ENCODE results near the gene GPR63.
"Not testable (repeated sequence)": the region's sequence is repeated elsewhere in the genome, so short reads cannot be mapped to it uniquely, and the experiment has no call there.

The GPR63 gene, protein sequence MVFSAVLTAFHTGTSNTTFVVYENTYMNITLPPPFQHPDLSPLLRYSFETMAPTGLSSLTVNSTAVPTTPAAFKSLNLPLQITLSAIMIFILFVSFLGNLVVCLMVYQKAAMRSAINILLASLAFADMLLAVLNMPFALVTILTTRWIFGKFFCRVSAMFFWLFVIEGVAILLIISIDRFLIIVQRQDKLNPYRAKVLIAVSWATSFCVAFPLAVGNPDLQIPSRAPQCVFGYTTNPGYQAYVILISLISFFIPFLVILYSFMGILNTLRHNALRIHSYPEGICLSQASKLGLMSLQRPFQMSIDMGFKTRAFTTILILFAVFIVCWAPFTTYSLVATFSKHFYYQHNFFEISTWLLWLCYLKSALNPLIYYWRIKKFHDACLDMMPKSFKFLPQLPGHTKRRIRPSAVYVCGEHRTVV

DNA sequence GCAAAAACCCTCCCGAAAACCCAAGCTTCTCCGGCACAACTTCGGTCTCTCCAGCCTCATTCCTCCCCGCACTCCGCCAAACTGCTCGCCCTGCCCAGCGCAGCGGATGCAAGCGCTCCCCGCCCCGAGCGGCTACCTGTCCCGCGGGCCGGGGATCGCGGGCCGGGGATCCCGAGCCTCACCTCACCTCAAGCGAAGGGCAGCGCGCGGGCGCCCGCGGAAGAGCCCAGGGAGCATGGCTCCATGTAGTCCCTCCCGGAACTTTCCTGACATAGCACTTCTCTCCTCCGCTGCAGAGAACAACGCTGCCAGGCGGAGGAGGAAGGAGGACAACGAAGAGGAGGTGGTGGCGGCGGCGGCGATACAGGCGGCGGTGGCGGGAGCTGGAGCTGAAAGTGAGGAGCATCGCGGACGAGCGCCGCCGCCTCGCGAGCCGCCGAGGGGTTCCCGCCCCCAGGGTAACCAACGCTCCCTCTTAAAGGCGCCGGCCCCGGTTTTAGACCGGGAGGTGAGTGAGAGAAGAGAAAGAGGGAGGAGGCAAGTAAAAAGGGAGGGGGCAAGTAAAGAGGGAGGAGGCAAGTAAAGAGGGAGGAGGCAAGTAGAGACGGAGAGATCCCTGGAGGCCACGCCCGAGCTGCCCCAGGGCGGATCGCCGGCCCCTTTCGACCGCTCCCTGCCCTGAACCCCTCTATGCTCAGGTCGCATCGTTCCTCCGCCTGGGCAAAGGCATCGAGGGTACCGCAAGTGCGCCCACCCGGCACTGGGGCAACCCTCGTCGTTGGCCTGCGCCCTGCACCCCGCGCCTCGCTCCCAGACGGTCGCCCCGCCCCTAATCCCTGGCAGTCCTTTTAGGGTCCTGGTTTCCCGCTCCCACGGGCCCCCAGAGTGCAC, at the start of gene GPR63:
GPR63 (minus strand) TSS at position 397 of the 891 bp plus-strand sequence. CDS start 37,746 bp downstream, outside the sequence.
- DNase-seq (ENCODE audit: low spot score), result peak; percentile 76

DNA sequence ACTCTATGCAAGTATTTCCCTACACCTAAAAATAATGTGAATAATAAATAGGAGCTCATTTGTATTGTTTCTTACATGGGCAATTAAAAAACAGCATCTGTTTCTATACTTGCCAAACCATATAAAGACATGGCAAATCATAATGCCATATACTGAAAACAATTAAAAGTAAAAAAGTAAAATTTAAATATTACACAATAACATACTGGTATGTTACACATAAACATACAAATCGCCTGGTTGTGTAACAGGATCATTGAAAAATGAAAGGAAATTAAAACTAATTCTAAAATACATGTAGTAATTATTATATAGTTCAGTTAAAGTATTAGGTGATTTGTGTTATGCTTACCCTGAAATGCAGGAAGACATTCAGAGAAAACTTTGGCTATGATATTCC, 49.2 kb upstream of the GPR63 start:
- no peak for DNase-seq (ENCODE audit: low spot score)

DNA sequence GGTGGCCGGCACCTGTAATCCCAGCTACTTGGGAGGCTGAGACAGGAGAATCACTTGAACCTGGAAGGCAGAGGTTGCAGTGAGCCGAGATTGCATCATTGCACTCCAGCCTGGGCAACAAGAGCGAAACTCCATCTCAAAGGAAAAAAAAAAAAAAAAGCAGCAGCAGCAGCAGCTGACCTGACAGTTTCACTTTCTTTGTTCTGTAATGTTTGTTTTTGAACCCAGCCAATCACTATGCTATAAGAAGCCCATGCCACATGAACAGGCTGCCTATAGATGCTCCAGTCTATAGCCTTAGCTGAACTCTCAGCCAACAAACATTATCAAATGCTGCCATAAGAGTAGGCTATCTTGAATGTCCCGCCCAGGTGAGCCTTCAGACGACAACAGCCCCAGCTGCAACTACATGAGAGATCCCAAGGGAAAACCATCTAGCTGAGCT, 47.9 kb upstream of the GPR63 start:
- DNase-seq (ENCODE audit: low spot score), result not testable (repeated sequence)

DNA sequence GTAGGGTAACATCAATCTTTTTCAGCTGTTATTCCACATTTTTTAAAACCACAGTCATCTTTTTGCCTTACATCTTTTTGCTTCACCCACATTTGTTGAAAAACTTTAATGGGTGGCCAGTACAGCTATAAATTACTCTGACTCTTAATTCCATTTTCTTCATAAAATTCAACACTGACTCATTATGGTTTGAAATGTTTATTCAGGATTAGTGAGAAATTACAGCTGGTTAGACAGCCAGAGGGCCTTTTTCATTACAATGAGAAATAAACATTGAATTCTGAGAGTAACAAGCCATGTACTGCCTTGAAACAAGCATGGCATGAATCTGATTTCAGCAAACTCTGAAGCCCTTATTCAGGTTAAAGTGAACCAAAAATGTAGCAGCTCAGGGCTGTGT, 40.9 kb upstream of the GPR63 start:
- DNase-seq (ENCODE audit: low spot score), result no peak

DNA sequence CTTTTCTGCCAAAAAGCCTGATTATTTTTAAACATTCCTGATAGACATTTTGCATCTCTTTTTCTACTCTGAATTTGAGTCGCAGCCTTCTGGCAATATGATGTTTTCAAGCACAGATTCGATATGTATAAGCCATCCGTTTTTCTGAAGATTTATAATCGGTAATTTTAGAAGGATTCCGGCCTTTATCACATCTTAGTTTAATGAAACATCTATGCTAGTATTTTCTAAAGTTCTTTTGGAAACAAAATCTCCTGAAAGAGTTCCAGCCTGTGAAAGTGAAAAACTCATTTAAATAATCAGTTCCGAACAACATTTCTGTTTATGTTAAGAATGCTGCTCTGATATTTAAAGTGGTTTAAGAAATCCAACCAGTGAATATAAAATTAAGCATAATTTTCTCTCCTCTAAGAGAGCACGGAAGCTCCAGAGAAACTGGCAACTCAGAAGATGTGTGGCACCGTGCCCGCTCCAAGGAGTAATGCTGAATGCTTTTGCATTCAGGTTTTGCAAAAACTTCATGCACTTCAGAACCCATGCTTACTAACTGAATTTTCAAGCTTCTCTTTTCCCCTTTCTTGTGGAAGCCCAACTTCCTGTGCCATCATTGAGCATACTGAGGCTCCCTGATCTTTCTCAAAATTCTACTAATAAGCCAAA, 39.7 kb upstream of the GPR63 start:
- DNase-seq (ENCODE audit: low spot score), result no peak

DNA sequence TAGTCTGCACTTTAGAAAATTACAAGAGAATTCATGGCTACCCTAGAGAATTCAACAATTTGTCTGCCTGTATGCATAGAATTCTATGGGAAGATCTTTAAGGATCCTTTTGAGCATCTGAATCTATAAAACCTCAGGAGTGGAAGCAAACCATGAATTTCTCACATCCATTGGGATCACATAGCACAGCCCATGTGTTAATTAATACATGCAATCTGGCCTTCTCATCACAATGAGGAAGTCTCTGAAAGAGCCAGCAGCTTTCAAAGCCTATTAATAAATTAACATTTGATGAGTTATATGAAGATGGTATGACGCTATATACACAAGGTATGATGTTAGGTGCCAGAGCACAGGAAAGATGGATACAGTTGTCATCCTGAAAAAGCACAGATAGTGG, 35.7 kb upstream of the GPR63 start:
- DNase-seq (ENCODE audit: low spot score), result no peak

DNA sequence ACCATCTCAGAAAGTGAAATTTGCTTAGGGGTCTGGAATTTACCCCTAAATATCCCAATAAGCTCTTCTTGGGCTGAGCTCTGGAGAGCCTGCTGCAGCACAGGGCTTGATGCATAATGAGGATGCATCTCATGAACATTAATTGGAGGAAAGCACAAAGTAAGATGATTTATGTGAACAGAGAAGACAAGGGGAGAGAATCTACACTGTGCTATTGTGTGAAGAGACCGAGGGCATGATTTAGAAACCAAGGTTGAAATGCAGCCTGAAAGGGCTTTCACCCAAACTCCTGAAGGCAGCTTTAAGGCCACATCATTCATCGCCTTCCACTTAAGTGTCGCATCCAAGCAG, 27.8 kb upstream of the GPR63 start:
- no peak for DNase-seq (ENCODE audit: low spot score)

DNA sequence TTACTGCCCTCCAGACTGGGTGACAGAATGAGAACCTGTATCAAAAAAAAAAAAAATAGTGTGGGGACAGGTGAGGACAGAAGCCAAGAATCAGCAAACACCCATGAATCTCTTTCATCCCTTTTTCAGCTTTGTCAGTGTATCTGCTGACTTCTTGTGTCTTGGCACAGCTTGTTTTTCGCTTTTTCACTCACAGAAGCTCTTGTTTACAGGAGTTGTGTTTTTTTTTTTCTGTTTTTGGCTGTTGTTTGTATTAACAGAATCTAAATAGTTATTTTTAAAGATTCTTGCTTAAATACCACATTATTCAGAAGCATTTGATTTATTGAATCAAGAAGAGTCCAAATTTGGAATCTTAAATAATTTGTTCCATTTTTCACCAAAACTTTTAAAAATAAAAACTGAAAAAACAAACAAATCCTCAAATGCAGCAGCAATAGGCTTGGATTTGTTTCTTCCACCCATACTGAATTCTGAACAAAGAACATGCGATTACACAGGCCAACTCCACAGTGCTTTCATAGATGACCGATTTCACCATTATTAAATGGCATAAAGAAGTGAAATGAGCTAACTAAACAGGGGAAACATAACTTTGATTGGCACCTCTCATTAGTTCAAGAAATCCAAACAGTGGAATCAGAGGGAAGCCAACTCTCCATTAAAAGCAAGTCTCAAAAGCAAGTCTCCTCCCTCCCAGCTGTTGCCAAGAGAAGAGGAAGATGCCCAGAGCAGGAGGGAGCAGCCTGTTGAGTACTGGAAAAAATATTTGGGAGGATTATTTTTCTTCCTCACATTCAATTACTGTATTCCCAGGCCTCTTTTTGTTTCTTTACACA, 27.2 kb upstream of the GPR63 start:
- no peak for DNase-seq (ENCODE audit: low spot score)

DNA sequence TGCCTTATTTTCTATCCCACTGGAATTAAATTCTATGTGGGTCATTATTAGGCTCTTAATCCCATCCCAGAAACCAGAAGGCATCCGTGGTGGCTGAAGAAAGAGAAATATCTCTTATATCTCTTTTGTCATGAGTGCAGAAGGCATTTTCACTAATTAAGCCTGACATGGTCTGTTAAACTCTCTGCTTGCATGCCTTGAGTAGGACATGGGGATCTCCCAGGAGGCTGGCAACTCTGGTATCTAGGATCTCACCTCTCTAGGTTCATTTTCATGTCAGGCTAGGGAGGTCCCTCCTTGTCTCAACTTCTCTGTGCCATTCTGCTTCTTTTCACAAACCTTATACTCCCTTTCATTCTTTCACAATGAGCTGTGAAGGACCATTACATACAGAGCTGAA, 25.3 kb upstream of the GPR63 start:
- DNase-seq (ENCODE audit: low spot score), result no peak

DNA sequence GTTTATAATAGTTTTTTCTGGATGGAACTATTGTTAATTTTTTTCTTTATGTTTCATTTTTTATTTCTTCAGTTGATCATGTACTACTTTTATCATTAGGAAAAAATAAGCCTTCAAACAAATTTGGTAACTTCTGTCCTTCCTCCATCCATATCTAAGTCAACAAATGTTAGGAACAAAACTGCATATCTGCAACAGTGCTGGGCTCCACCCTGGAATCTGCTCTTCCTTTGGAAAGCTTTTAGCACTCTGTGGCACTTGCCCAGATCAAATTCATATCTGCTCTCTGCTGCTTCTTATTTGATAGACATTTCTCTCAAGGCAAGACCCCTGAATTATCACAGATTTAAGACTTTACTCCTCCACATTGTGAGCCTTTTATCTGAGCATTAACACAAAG, 24.3 kb upstream of the GPR63 start:
- DNase-seq (ENCODE audit: low spot score), result no peak

DNA sequence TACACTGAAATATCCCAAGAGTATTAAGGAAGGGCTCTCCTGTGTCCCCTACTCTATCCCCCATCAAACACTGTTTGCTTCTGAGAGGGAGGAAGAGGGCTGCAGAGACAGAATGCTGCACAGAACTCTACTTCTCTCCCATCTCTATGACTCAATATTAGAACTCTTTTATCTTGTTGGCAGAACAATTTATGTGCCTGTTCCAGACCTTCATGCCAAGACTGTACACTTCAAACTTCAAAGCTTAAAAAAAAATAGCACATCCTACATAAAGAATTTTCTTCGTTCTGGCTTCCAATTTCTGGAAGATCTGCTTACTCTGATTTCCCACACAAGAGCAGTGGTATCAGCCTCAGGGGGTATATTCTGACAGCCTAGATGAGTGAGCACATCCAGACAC, 19.6 kb upstream of the GPR63 start:
- no peak for DNase-seq (ENCODE audit: low spot score)

DNA sequence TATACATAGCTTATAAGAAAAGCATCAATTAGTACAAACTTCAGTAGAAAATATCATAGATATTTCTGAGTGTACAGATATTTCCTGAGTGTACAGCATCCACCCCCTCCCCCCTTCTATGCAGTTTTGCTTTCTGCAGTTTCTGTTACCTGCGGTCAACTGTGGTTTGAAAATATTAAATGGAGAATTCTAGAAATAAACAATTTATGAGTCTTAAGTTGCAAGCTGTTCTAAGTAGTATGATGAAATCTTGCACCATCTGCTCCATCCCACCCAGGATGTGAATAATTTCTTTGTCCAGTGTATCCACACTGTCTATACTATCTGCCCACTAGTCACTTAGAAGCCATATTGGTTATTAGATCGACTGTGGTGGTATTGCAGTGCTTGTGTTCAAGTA, 15.8 kb upstream of the GPR63 start:
- no peak for DNase-seq (ENCODE audit: low spot score)

DNA sequence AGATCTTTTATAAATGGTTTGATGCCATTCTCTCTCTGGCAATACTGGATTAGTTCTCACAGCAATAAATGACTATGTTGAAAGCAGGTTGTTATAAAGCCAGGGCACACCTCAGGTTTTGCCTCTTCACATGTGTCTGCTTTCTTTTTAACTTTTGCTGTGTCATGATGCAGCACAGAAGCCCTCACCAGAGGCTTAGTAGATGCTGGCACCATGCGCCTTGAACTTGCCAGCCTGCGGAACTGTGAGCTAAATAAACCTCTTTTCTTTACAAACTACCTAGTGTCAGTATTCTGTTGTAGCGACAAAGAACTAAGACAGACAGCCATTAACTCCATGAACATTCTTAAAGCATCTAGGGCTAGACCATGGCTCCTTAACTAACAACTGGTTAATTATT, 15.3 kb upstream of the GPR63 start:
- no peak for DNase-seq (ENCODE audit: low spot score)

DNA sequence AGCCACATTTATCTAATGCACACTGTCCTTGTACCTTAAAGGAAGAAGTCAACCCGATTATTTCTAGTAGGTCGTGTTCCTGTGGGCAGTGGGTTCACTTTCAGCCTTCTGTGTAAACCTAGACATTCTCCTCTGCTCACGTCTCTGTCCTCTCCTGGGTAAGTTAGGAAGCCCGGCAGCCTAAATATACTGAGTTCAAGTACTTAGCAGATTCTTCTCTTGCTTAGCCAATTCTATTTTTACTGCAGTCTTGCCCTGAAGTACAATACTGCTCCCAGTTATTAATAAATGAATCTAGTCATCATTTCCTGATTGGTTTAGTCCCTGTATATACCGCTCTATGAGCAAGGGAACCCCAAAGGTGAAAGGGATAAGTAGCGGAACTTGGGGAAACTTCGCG, 14.6 kb upstream of the GPR63 start:
- no peak for DNase-seq (ENCODE audit: low spot score)

DNA sequence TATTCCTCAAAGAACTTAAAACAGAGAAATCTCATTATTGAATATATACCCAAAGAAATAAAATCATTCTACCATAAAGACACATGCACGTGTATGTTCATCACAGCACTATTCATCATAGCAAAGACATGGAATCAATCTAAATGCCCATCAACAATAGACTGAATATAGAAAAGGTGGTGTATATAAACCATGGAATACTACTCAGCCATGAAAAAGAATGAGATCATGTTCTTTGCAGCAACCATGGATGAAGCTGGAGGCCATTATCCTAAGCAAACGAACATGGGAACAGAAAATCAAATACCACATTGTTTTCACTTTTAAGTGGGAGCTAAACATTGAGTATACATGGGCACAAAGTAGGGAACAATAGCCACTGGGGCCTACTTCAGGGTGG, 12.3 kb upstream of the GPR63 start:
- DNase-seq (ENCODE audit: low spot score), result no peak

DNA sequence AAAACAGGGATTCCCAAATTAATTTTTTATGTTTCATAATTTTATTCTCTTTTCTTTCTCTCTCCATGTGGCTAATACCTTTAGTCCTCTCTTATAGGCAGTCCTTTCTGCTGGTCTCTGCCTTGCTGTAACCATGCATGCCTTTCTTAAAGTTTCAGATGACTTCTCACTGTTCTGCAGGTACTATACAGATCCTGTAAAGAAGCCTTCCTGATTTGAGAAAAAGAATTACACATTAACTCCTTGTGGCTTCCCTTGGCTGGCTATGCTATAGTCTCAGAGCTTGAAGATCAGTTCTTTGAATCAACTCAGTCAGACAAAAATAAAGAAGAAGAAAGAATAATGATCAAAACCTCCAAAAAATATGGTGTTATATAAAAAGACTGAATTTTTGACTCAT, 7.3 kb upstream of the GPR63 start:
- no peak for DNase-seq (ENCODE audit: low spot score)

DNA sequence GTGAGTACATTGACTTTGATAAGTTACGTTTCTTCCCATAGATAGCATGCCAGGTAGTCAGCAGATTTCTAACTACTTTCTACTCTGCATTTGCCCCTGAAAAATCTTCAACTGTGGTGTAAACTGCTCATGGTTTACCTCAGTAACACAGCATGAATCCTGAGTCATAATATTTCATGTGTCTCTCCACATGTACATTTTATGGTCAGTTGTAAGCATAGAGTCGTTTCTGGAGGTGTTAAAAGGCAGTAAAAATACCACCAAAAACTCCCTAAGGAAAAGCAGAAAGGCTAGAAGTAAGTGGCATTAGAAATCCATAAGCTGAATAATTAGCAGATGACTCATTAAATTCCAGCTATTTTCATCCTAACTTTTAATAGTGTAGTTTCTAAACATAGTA, 4.1 kb upstream of the GPR63 start:
- DNase-seq (ENCODE audit: low spot score), result no peak

DNA sequence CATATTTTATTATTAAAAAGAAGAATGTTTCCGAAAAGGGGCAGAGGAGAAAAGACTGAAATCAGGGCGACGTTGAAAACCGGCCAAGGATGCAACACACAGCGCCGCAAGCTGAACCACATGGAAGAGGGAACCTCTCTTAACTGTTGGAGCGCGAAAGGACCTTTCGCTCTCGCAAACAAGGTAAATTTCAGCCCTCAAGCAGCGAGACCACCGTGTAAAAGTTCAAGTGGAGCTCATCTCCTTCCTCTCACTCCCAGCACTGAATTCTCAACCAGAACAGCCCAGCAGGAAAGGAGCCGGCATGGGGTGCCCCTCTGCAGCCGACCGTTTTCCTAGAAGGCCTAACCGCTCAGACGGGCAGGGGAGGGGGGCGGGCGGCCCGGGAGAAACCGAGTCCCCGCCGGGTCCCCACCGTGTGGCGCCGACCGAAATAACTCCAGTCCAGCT, 621 bp downstream of the GPR63 start:
- no peak for DNase-seq (ENCODE audit: low spot score)

DNA sequence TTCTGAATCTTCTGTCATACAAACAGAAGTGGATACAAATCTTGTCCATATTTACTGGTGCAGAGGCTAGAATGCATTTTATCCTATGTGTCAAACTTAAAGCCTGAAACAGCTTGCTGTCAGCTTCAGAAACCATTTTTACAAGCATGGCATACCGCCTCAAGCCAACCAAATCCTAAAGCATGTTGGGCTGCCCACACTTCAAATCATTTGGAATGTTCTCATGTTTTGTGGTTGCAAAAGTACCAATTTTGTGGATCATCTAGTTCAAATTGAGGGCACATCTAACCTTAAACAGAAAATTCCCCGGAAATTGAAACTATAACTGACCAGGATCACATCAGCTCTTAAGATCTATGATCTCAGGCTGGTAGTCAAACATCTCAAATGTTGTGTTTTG, 3.2 kb downstream of the GPR63 start:
- DNase-seq (ENCODE audit: low spot score), result no peak

DNA sequence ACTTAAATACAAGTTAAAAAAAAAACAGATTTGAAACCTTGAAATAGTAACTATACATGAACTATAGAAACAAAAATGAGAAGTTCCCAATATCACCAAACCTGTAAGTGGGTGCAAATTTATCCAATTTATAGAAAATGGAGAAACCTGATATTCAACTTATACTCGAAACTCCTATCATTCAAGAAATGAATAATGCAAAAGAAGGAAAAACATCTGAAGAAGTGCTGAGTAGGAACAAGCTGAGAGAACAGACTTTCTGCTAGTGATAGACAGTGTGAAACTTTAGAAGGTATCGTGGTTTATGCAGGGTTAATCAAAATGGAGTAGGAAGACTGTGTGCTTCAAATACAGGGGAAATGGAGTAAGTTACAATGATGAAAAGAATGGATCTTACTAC, 4.5 kb downstream of the GPR63 start:
- no peak for DNase-seq (ENCODE audit: low spot score)

DNA sequence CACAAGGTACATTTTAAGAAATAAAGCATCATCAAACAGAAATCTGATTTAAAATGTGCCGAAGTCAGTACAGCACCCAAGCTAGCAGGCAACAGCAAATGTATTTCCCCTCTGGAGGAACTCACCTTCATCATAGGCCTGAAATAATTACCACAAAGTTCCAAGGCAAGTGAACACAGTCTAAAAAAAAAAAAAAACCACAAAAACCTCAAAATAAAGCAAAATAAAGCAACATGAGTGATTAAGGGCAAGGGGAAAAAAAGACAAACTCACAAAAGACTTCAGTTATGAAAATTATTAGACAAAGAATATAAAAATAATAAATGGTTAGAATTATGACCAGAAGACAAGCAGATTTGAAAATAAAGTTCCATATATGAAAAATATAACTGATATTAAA, 10.4 kb downstream of the GPR63 start:
- no peak for DNase-seq (ENCODE audit: low spot score)

DNA sequence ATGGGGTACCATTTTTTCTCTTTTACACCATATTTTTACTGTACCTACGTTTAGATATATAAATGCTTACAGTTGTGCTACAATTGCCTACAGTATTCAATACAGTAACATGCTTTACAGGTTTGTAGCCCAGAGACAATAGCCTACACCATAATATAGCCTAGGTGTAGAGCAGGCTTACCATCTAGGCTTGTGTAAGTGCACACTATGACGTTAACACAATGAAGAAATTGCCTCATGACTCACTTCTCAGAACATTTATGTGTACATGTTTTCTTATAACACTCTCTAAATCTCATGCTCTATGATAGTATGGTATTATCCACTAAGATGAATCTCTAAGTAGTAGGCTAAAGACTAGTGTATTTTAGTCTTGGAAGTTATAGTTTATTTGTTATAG, 13.5 kb downstream of the GPR63 start:
- DNase-seq (ENCODE audit: low spot score), result no peak

Data from left forelimb (tissue), 1 donor.